HG03066 (cell line): Measurements from ENCODE around the gene KLC1.

Source experiments
- ATAC-seq: cut with Tn5 transposase; IDR thresholded peaks from one replicate; pipeline ENCODE4 v1.9.1; 2021; ENCODE audit warnings: low read depth; ENCODE audit not compliant: unreplicated experiment

Gene KLC1

GRCh38 chr14:103702095-103702494, 73.1 kb downstream of the KLC1 start:
- no peak for ATAC-seq

GRCh38 chr14:103702497-103703432, 73.8 kb downstream of the KLC1 start:
- no peak for ATAC-seq

- no peak for ATAC-seq
These were observed 74.7 kb downstream of the KLC1 start for GRCh38 chr14:103703433-103704385.

- no peak for ATAC-seq
These were observed 75.7 kb downstream of the KLC1 start for GRCh38 chr14:103704708-103705107.

- no peak for ATAC-seq
These were observed 76.1 kb downstream of the KLC1 start for GRCh38 chr14:103705118-103705503.

- no peak for ATAC-seq
These were observed 76.7 kb downstream of the KLC1 start for GRCh38 chr14:103705504-103706284.

GRCh38 chr14:103706551-103707328, 77.7 kb downstream of the KLC1 start:
- no peak for ATAC-seq

- ATAC-seq, result no peak
These were observed 78.6 kb downstream of the KLC1 start for GRCh38 chr14:103707329-103708263.

- ATAC-seq, result no peak
These were observed 79.8 kb downstream of the KLC1 start for GRCh38 chr14:103708750-103709187.

GRCh38 chr14:103709814-103710213, 80.8 kb downstream of the KLC1 start:
- ATAC-seq, result no peak

- ATAC-seq, result no peak
These were observed 81.9 kb downstream of the KLC1 start for GRCh38 chr14:103710771-103711377.

- ATAC-seq, result no peak
These were observed 82.8 kb downstream of the KLC1 start for GRCh38 chr14:103711516-103712431.

GRCh38 chr14:103712633-103713247, 83.7 kb downstream of the KLC1 start:
- no peak for ATAC-seq

- ATAC-seq, result no peak
These were observed 84.5 kb downstream of the KLC1 start for GRCh38 chr14:103713304-103714062.

GRCh38 chr14:103714063-103714724, 85.2 kb downstream of the KLC1 start:
- no peak for ATAC-seq
